HCT116 (cell line): Measurements from ENCODE around the gene MAP7D1. TPM values are rescaled to one million over a fixed set of nuclear protein-coding genes. Genes with fewer than 3 reads are reported as not detected.

Experiments
- ATAC-seq: fragments of 200-7000 bp; cut with Tn5 transposase; 2 replicates; pipeline ENCODE4 v1.9.1; 2020; ENCODE audit warnings: mild to moderate bottlenecking, moderate library complexity
- BruUV-seq: library from RNA; stranded (reverse); fragments of 400-500 nt; replicated peaks from 2 replicates; lab custom pipeline; 2021; lab: Mats Ljungman, UMichigan
- CTCF ChIA-PET: fragments of 300-600 bp; sonication (Branson Sonifier 250); formaldehyde crosslinking; loops from one replicate; lab custom pipeline; 2021; ENCODE audit warnings: antibody characterized with exemption; lab: Charles Lee
- POLR2A ChIA-PET: fragments of 300-600, 350-600 bp; sonication (Branson Sonifier 250); formaldehyde crosslinking; loops from one replicate; lab custom pipeline; 2021; ENCODE audit warnings: antibody characterized with exemption; lab: Charles Lee
- RAD21 ChIA-PET, 2 experiments: fragments of 300-600 bp; sonication (Branson Sonifier 250); formaldehyde crosslinking; loops; one replicate each; lab custom pipeline; 2023; ENCODE audit warnings: low total read pairs in 2 of 2; ENCODE audit not compliant: uncharacterized antibody in 2 of 2, unreplicated experiment in 2 of 2, low non-redundant PET in 1 of 2; lab: Charles Lee
- DNase-seq: peaks from one replicate; pipeline ENCODE4 v3.0.0-alpha.2; 2010; ENCODE audit warnings: low read depth, low spot score
- H2AFZ ChIP-seq: fragments of 200-600 bp; shearing (Covaris generic), sonication (generic); 2 replicates; pipeline ENCODE4 v1.6.1; 2017; ENCODE audit warnings: low read depth, mixed run types, mixed read lengths, antibody characterized with exemption, low read length; ENCODE audit not compliant: poor library complexity, severe bottlenecking
- H3K27ac ChIP-seq: 2 replicates; pipeline ENCODE4 v1.5.1; 2012; ENCODE audit warnings: low read depth, low read length
- H3K27me3 ChIP-seq: fragments of 200-600 bp; sonication (generic); 2 replicates; pipeline ENCODE4 v1.6.1; 2016; ENCODE audit warnings: mixed run types, low read length, mixed read lengths; ENCODE audit not compliant: insufficient read depth
- H3K36me3 ChIP-seq, 2 experiments: fragments of 200-500 bp in 1 of 2; fragments of 200-600 bp in 1 of 2; sonication (Bioruptor generic) in 1 of 2; sonication (generic) in 1 of 2; 2 replicates each; pipeline versions ENCODE4 v1.5.1 to v1.6.1; 2014 to 2016; ENCODE audit warnings: low read length in 2 of 2, inconsistent platforms in 1 of 2, mixed read lengths in 1 of 2, mixed run types in 1 of 2; ENCODE audit not compliant: insufficient read depth in 2 of 2, control insufficient read depth in 1 of 2
- H3K4me1 ChIP-seq, 2 experiments: fragments of 200-600 bp in 1 of 2; sonication (generic) in 1 of 2; 2 replicates each; pipeline versions ENCODE4 v1.5.1 to v1.6.1; 2012 to 2017; ENCODE audit warnings: low read length in 2 of 2, inconsistent platforms in 1 of 2, mild to moderate bottlenecking in 1 of 2, mixed read lengths in 1 of 2, mixed run types in 1 of 2, moderate library complexity in 1 of 2; ENCODE audit not compliant: insufficient read depth in 2 of 2, control insufficient read depth in 1 of 2
- H3K4me2 ChIP-seq: fragments of 200-600 bp; sonication (generic); 2 replicates; pipeline ENCODE4 v1.6.1; 2017; ENCODE audit warnings: mixed run types, low read length, mixed read lengths
- H3K4me3 ChIP-seq, 2 experiments: fragments of 200-600 bp in 1 of 2; sonication (generic) in 1 of 2; replicated peaks in 1 of 2; 2 replicates each; pipeline ENCODE4 v1.5.1; 2011 to 2016; ENCODE audit warnings: low read length in 2 of 2, control low read depth in 1 of 2, low read depth in 1 of 2, mild to moderate bottlenecking in 1 of 2, mixed read lengths in 1 of 2, mixed run types in 1 of 2
- H3K79me2 ChIP-seq: fragments of 200-600 bp; sonication (generic); 2 replicates; pipeline ENCODE4 v1.6.1; 2017; ENCODE audit warnings: mild to moderate bottlenecking, mixed run types, low read length, moderate library complexity, mixed read lengths; ENCODE audit not compliant: insufficient read depth
- H3K9ac ChIP-seq: fragments of 200-600 bp; sonication (generic); 2 replicates; pipeline ENCODE4 v1.6.1; 2016; ENCODE audit warnings: low read length, mixed read lengths
- H3K9me2 ChIP-seq: fragments of 200-600 bp; sonication (generic), shearing (Covaris generic); 2 replicates; pipeline ENCODE4 v1.6.1; 2017; ENCODE audit warnings: mixed run types, mild to moderate bottlenecking, moderate library complexity; ENCODE audit not compliant: insufficient read depth
- H3K9me3 ChIP-seq, 2 experiments: fragments of 200-500 bp in 1 of 2; fragments of 200-600 bp in 1 of 2; sonication (Bioruptor generic) in 1 of 2; sonication (generic) in 1 of 2; 2 replicates each; pipeline ENCODE4 v1.6.1; 2014 to 2017; ENCODE audit warnings: low read length in 2 of 2, mixed read lengths in 2 of 2, inconsistent platforms in 1 of 2, low read depth in 1 of 2, mild to moderate bottlenecking in 1 of 2, mixed run types in 1 of 2, moderate library complexity in 1 of 2; ENCODE audit not compliant: control insufficient read depth in 1 of 2, insufficient read depth in 1 of 2
- H4K20me1 ChIP-seq: fragments of 200-600 bp; sonication (generic), shearing (Covaris generic); 2 replicates; pipeline ENCODE4 v1.6.1; 2017; ENCODE audit warnings: mixed run types, mild to moderate bottlenecking, moderate library complexity; ENCODE audit not compliant: insufficient read depth
- CEBPB ChIP-seq: IDR thresholded peaks from 2 replicates; pipeline ENCODE4 v1.6.1; 2012; ENCODE audit warnings: low read depth
- CTCF ChIP-seq, 3 experiments: fragments of 200-600 bp in 1 of 3; sonication (generic) in 1 of 3; IDR thresholded peaks in 2 of 3; conservative IDR thresholded peaks in 1 of 3; 2 replicates each; pipeline ENCODE4 v1.5.1; 2012 to 2017; ENCODE audit warnings: low read depth in 2 of 3, low read length in 2 of 3, antibody characterized with exemption in 1 of 3, borderline replicate concordance in 1 of 3, control low read depth in 1 of 3, mild to moderate bottlenecking in 1 of 3, mixed read lengths in 1 of 3, mixed run types in 1 of 3, moderate library complexity in 1 of 3; ENCODE audit not compliant: insufficient read depth in 1 of 3
- EZH2phosphoT487 ChIP-seq: fragments of 200-600 bp; IDR thresholded peaks from 2 replicates; pipeline ENCODE4 v1.6.1; 2018; ENCODE audit warnings: antibody characterized with exemption, borderline replicate concordance
- JUND ChIP-seq: IDR thresholded peaks from 2 replicates; pipeline ENCODE4 v1.6.1; 2012
- intact Hi-C: fragments of 100-400 bp; cut with micrococcal nuclease; formaldehyde crosslinking; loops from 2 replicates; pipeline ENCODE4 v1.10.0; 2022
- total RNA-seq: library from RNA; stranded (reverse); gene quantifications from one replicate; pipeline ENCODE4 v1.2.1, GENCODE V29; 2021; ENCODE audit not compliant: unreplicated experiment

The MAP7D1 gene
- total RNA-seq, 1 experiment from 2014 or later = 71.8 TPM

- CTCF ChIA-PET = no interaction called here
- POLR2A ChIA-PET = no interaction called here
These were observed 21.9 kb downstream of the MAP7D1 start for GRCh38 chr1:36177589-36178431.

More at GRCh38 chr1:36177589-36178431, 21.9 kb downstream of the MAP7D1 start:
- H3K4me1 ChIP-seq = peaks cover 0 to 17% of the 10 kb centered on the region in 2 experiments; a peak in 3 of 4 replicates
- H3K9me3 ChIP-seq = no peaks in the 10 kb centered on the region
- DNase-seq (no peak), ATAC-seq (no peak)
- RAD21 ChIA-PET = no interaction called here
- no peak overlapping the region for H2AFZ ChIP-seq
- H3K27ac ChIP-seq = no peak overlapping the region
- no peak overlapping the region for H3K4me3 ChIP-seq
- H3K9me2 ChIP-seq = no peaks in the 10 kb centered on the region
- no peaks in the 10 kb centered on the region for H3K27me3 ChIP-seq
- H4K20me1 ChIP-seq = no peaks in the 10 kb centered on the region
- peaks cover 35 to 54% of the 10 kb centered on the region in 2 experiments for H3K36me3 ChIP-seq
- H3K9ac ChIP-seq = no peak overlapping the region
- H3K79me2 ChIP-seq = no peaks in the 10 kb centered on the region
- intact Hi-C loops = no loop called here
- BruUV-seq = no TSS peak
- TF ChIP-seq CEBPB = no peak
- TF ChIP-seq EZH2phosphoT487 = no peak
- TF ChIP-seq JUND = no peak
- TF ChIP-seq CTCF (IDR thresholded peaks at IDR 0.05 in 2 of 3, conservative IDR thresholded peaks at IDR 0.05 in 1 of 3; ENCODE audit: borderline replicate concordance in 1 of 3, insufficient read depth in 1 of 3, low read depth in 2 of 3, low read length in 2 of 3) = no peak
- no peak overlapping the region for H3K4me2 ChIP-seq
